A673 (cell line): ENCODE data around the gene SDHA.
"Not testable (repeated sequence)": the region's sequence is repeated elsewhere in the genome, so short reads cannot be mapped to it uniquely, and the experiment has no call there.

Experiments
- CTCF ChIP-seq: fragments of 300-800, 200-600 bp; sonication (generic); conservative IDR thresholded peaks from 2 replicates; pipeline ENCODE4 v1.5.1; 2017; ENCODE audit warnings: low read depth, mild to moderate bottlenecking, antibody characterized with exemption, low read length, moderate library complexity, mixed read lengths
- EZH2 ChIP-seq: fragments of 200-600 bp; sonication (generic); IDR thresholded peaks from 2 replicates; pipeline ENCODE4 v1.6.1; 2017; ENCODE audit warnings: borderline replicate concordance, low read depth, mild to moderate bottlenecking, mixed read lengths, antibody characterized with exemption, low read length; ENCODE audit not compliant: poor library complexity, severe bottlenecking

DNA sequence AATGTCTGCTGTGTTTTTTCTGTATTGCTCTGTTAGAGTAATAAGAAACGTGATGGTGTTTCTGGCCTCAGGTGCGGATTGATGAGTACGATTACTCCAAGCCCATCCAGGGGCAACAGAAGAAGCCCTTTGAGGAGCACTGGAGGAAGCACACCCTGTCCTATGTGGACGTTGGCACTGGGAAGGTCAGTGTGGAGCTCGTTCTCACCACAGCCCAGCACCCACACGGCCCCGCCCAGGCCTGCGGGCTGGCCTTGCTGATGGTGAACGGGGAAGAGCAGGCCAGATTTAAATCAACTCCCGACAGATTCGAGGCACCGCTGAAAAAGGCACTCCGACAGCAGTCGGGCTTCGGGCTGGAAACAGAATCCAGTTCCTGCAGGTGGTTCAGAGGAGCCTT lies 36.2 kb downstream of the SDHA start:
- TF ChIP-seq CTCF, EZH2: not testable (repeated sequence)
